K562 (cell line): ENCODE data around the gene SLC11A1. TPM values are rescaled to one million over a fixed set of nuclear protein-coding genes. Genes with fewer than 3 reads are reported as not detected.

ENCODE experiments used
- ATF1 ChIP-seq, 2 experiments: fragments of 450-650 bp in 1 of 2; IDR thresholded peaks; 2 replicates each; pipeline ENCODE4 v1.6.1; 2016; ENCODE audit warnings: missing compliant biosample characterization in 1 of 2, missing genetic modification characterization in 1 of 2
- FOXA3 ChIP-seq, 2 experiments: fragments of 450-650 bp in 1 of 2; sonication (generic) in 1 of 2; formaldehyde crosslinking; IDR thresholded peaks in 1 of 2; conservative IDR thresholded peaks in 1 of 2; 2 replicates each; pipeline versions ENCODE4 v1.4.0 to v1.8.0; 2020 to 2022; ENCODE audit warnings: mild to moderate bottlenecking in 2 of 2, missing genetic modification reagents in 1 of 2
- GABPA ChIP-seq: fragments of 200-800 bp; sonication (Bioruptor generic); conservative IDR thresholded peaks from 2 replicates; pipeline ENCODE4 v1.6.1; 2016; ENCODE audit warnings: low read depth, missing genetic modification characterization, missing compliant biosample characterization
- GATA2 ChIP-seq: sonication (generic); formaldehyde crosslinking; IDR thresholded peaks from 2 replicates; pipeline ENCODE4 v1.4.0; 2020; ENCODE audit warnings: mild to moderate bottlenecking, missing genetic modification reagents
- GATAD2B ChIP-seq: fragments of 450-650 bp; IDR thresholded peaks from 2 replicates; pipeline ENCODE4 v1.6.1; 2017; ENCODE audit warnings: mild to moderate bottlenecking, borderline replicate concordance
- LARP7 ChIP-seq: fragments of 450-650 bp; IDR thresholded peaks from 2 replicates; pipeline ENCODE4 v1.6.1; 2016
- MEIS2 ChIP-seq: fragments of 450-650 bp; IDR thresholded peaks from 2 replicates; pipeline ENCODE4 v1.6.1; 2014; ENCODE audit warnings: mild to moderate bottlenecking; ENCODE audit not compliant: partially characterized antibody
- NCOA6 ChIP-seq: fragments of 450-650 bp; IDR thresholded peaks from 2 replicates; pipeline ENCODE4 v1.6.1; 2017; ENCODE audit warnings: mild to moderate bottlenecking
- NFIC ChIP-seq: fragments of 450-650 bp; IDR thresholded peaks from 2 replicates; pipeline ENCODE4 v1.6.1; 2017; ENCODE audit warnings: mild to moderate bottlenecking, inconsistent platforms
- POLR2A ChIP-seq: fragments of 450-650 bp; conservative IDR thresholded peaks from 2 replicates; pipeline ENCODE4 v1.6.1; 2016
- PRMT5 ChIP-seq: sonication (generic); formaldehyde crosslinking; IDR thresholded peaks from 2 replicates; pipeline ENCODE4 v1.5.0; 2020; ENCODE audit warnings: missing genetic modification reagents
- SFPQ ChIP-seq: fragments of 200-400 bp; formaldehyde crosslinking; IDR thresholded peaks from 2 replicates; pipeline ENCODE4 v1.6.1; 2017; ENCODE audit warnings: mild to moderate bottlenecking, low read depth, low read length, moderate library complexity
- SNAPC5 ChIP-seq: fragments of 250-450 bp; sonication (Bioruptor Pico); IDR thresholded peaks from 2 replicates; pipeline ENCODE4 v1.8.0; 2021; ENCODE audit warnings: moderate library complexity, mild to moderate bottlenecking, inconsistent platforms
- SP1 ChIP-seq: sonication (generic); formaldehyde crosslinking; IDR thresholded peaks from 2 replicates; pipeline ENCODE4 v1.8.1; 2022; ENCODE audit warnings: mild to moderate bottlenecking, missing genetic modification reagents
- VEZF1 ChIP-seq: fragments of 200-800 bp; sonication (Bioruptor generic); IDR thresholded peaks from 2 replicates; pipeline ENCODE4 v1.6.1; 2017; ENCODE audit warnings: missing genetic modification characterization, missing compliant biosample characterization
- ZFPM2 ChIP-seq: fragments of 250-450 bp; sonication (Bioruptor Pico); IDR thresholded peaks from 2 replicates; pipeline ENCODE4 v1.5.1; 2022; ENCODE audit warnings: mild to moderate bottlenecking
- ZNF639 ChIP-seq, 2 experiments: fragments of 200-800 bp in 1 of 2; sonication (Bioruptor generic) in 1 of 2; sonication (generic) in 1 of 2; formaldehyde crosslinking in 1 of 2; IDR thresholded peaks in 1 of 2; conservative IDR thresholded peaks in 1 of 2; 2 replicates each; pipeline versions ENCODE4 v1.5.0 to v1.6.1; 2016 to 2020; ENCODE audit warnings: missing compliant biosample characterization in 1 of 2, missing genetic modification characterization in 1 of 2, missing genetic modification reagents in 1 of 2
- ZNF77 ChIP-seq: fragments of 250-450 bp; sonication (Bioruptor Pico); IDR thresholded peaks from 2 replicates; pipeline ENCODE4 v1.5.0; 2020
- polyA plus RNA-seq, 8 experiments: library from polyadenylated mRNA; depleted of rRNA in 4 of 8; stranded (reverse) in 5 of 8; unstranded in 3 of 8; fragments of >200 nt; fragmentation: Nextera tagmentation in 2 of 8; fragmentation: Illumina TruSeq in 1 of 8; extraction: Ambion mirVana in 2 of 8; extraction: Trizol in 1 of 8; gene quantifications; 2 replicates each; pipeline versions ENCODE4 v1.2.1 to v1.2.3, GENCODE V29; 2011 to 2014; ENCODE audit warnings: inconsistent platforms in 1 of 8, missing spikeins in 1 of 8
- total RNA-seq, 7 experiments: library from RNA; depleted of rRNA in 6 of 7; stranded (reverse); fragments of >200 nt in 6 of 7; fragmentation: Illumina TruSeq in 2 of 7; extraction: Trizol in 2 of 7; gene quantifications; 2 replicates each; pipeline versions ENCODE4 v1.2.1 to v1.2.3, GENCODE V29; 2011 to 2021; ENCODE audit warnings: low replicate concordance in 1 of 7
- TF ChIP-seq, protein P1 (sequence below), 2 experiments: fragments of 450-650 bp; IDR thresholded peaks; 2 replicates each; pipeline ENCODE4 v1.6.1; 2016
- TF ChIP-seq, protein P2 (sequence below), 2 experiments: IDR thresholded peaks; 2 replicates each; pipeline ENCODE4 v1.6.1; 2011; ENCODE audit warnings: borderline replicate concordance in 1 of 2, control low read depth in 1 of 2, low read depth in 1 of 2, low read length in 1 of 2, mild to moderate bottlenecking in 1 of 2, mixed read lengths in 1 of 2, moderate library complexity in 1 of 2; ENCODE audit not compliant: insufficient read depth in 1 of 2, insufficient read length in 1 of 2, poor library complexity in 1 of 2, severe bottlenecking in 1 of 2; ENCODE audit errors: extremely low read depth in 1 of 2

The SLC11A1 gene
- total and polyA plus RNA-seq, 9 of the 15 experiments (the other 6 are each of a cell fraction or from before 2014, with no cell fraction given) = 0.35 to 1.6 (median 0.65) TPM

DNA sequence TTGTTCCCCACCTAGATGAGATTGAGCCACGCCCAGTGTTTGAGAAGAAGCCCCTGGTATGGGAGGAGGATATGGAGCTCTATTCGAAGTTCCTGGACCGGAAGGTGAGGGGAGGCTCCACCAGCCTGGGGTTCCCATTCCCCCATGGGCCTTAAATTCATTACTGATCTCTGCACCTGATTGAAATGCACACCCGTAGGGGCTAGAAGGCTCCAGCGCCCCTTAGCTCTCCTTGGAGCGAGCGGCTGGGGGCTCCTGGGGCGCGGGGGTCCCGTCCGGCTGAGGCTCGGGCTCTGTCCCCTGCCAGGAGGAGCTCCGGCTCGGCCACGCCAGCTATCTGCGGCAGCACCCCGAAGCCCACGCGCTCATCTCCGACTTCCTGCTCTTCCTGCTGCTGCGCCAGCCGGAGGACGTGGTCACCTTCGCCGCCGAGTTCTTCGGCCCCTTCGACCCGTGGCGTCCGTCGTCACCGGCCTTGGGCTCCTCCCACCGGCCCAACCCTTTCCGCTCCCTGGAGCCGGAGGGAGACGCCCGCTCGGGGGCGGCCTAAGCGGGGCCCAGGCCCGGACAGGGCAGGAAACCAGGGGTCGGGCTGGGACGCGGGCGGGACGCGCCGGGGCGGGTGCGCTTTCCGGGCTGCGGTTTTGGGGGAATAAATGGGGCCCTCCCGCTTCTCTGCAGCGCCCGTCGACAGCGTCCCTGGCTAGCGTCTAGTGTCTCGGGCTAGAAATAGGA is 14.5 kb upstream of the SLC11A1 start (continued):
- TF ChIP-seq GATAD2B (peak; percentile 51; the same call in 1 of the 2 replicates), FOXA3 (CRISPR knock-in tag; conservative IDR thresholded peaks at IDR 0.05 in 1 of 2, IDR thresholded peaks at IDR 0.05 in 1 of 2) (0 out of 4 replicates have a peak, but pooled peaks of 1 of the 2 experiments have one; percentile 36), SFPQ (no peak), GABPA (peak; percentile 80), SP1 (CRISPR knock-in tag) (peak; percentile 82), ATF1 (CRISPR knock-in tag; IDR thresholded peaks at IDR 0.05) (no peak), ATF1 (tag; IDR thresholded peaks at IDR 0.05) (peak; percentile 75), PRMT5 (CRISPR knock-in tag) (no peak), POLR2A (peak; percentile 94), VEZF1 (peak; percentile 65), SNAPC5 (CRISPR knock-in tag) (no peak), ZNF639 (CRISPR knock-in tag; conservative IDR thresholded peaks at IDR 0.05 in 1 of 2, IDR thresholded peaks at IDR 0.05 in 1 of 2) (peak in 1 of 2 experiments; percentile 55; a peak in 1 of 4 replicates), ZNF77 (CRISPR knock-in tag) (no peak), NCOA6 (no peak), LARP7 (no peak), NFIC (peak; percentile 52), MEIS2 (peak; percentile 27), GATA2 (CRISPR knock-in tag) (no peak), ZFPM2 (no peak)
- TF ChIP-seq, protein P1, sequence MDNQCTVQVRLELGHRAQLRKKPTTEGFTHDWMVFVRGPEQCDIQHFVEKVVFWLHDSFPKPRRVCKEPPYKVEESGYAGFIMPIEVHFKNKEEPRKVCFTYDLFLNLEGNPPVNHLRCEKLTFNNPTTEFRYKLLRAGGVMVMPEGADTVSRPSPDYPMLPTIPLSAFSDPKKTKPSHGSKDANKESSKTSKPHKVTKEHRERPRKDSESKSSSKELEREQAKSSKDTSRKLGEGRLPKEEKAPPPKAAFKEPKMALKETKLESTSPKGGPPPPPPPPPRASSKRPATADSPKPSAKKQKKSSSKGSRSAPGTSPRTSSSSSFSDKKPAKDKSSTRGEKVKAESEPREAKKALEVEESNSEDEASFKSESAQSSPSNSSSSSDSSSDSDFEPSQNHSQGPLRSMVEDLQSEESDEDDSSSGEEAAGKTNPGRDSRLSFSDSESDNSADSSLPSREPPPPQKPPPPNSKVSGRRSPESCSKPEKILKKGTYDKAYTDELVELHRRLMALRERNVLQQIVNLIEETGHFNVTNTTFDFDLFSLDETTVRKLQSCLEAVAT (IDR thresholded peaks at IDR 0.05) = no peak
- TF ChIP-seq, protein P2, sequence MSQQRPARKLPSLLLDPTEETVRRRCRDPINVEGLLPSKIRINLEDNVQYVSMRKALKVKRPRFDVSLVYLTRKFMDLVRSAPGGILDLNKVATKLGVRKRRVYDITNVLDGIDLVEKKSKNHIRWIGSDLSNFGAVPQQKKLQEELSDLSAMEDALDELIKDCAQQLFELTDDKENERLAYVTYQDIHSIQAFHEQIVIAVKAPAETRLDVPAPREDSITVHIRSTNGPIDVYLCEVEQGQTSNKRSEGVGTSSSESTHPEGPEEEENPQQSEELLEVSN (IDR thresholded peaks at IDR 0.05; ENCODE audit: borderline replicate concordance in 1 of 2, extremely low read depth in 1 of 2, insufficient read depth in 1 of 2, insufficient read length in 1 of 2, low read depth in 1 of 2, low read length in 1 of 2, poor library complexity in 1 of 2, severe bottlenecking in 1 of 2) = peak; percentile 46 to 52
